Hepatocyte (in vitro differentiated cells): ENCODE data around the gene B4GALT2. TPM values are rescaled to one million over a fixed set of nuclear protein-coding genes. Genes with fewer than 3 reads are reported as not detected.

Source experiments
- DNase-seq: peaks from one replicate; pipeline ENCODE4 v3.0.0-alpha.2; 2016; ENCODE audit warnings: low spot score
- H2AFZ ChIP-seq: fragments of 200-600 bp; sonication (generic); 2 replicates; pipeline ENCODE4 v1.6.0; 2016; ENCODE audit warnings: antibody characterized with exemption, mild to moderate bottlenecking
- H3K27ac ChIP-seq: fragments of 200-600 bp; sonication (generic); 2 replicates; pipeline ENCODE4 v1.5.1; 2016; ENCODE audit warnings: mild to moderate bottlenecking
- H3K27me3 ChIP-seq: fragments of 200-600 bp; sonication (generic); 2 replicates; pipeline ENCODE4 v1.6.1; 2016
- H3K36me3 ChIP-seq: fragments of 200-600 bp; sonication (generic); replicated peaks from 2 replicates; pipeline ENCODE4 v1.5.1; 2016; ENCODE audit warnings: low read depth; ENCODE audit not compliant: insufficient read depth
- H3K4me1 ChIP-seq: fragments of 200-600 bp; sonication (generic); 2 replicates; pipeline ENCODE4 v1.5.1; 2016; ENCODE audit warnings: mild to moderate bottlenecking, moderate library complexity; ENCODE audit not compliant: insufficient read depth
- H3K4me2 ChIP-seq: fragments of 200-600 bp; sonication (generic); 2 replicates; pipeline ENCODE4 v1.6.0; 2016
- H3K4me3 ChIP-seq: fragments of 200-600 bp; sonication (generic); 2 replicates; pipeline ENCODE4 v1.5.1; 2016; ENCODE audit warnings: mild to moderate bottlenecking
- H3K79me2 ChIP-seq: fragments of 200-600 bp; sonication (generic); 2 replicates; pipeline ENCODE4 v1.6.0; 2017; ENCODE audit warnings: mild to moderate bottlenecking
- H3K9me2 ChIP-seq: fragments of 200-600 bp; sonication (generic); replicated peaks from 2 replicates; pipeline ENCODE4 v1.6.0; 2017; ENCODE audit warnings: mild to moderate bottlenecking; ENCODE audit not compliant: insufficient read depth
- H3K9me3 ChIP-seq: fragments of 200-600 bp; sonication (generic); 2 replicates; pipeline ENCODE4 v1.5.1; 2016; ENCODE audit warnings: low read depth, mild to moderate bottlenecking
- H4K20me1 ChIP-seq: fragments of 200-600 bp; sonication (generic); 2 replicates; pipeline ENCODE4 v1.6.0; 2016; ENCODE audit warnings: mild to moderate bottlenecking; ENCODE audit not compliant: insufficient read depth, poor library complexity, severe bottlenecking
- EZH2 ChIP-seq: fragments of 200-600 bp; sonication (generic); IDR thresholded peaks from 2 replicates; pipeline ENCODE4 v1.6.1; 2016; ENCODE audit warnings: antibody characterized with exemption, mild to moderate bottlenecking, borderline replicate concordance
- EZH2phosphoT487 ChIP-seq: fragments of 200-600 bp; sonication (generic); IDR thresholded peaks from one replicate; pipeline ENCODE4 v1.6.1; 2018; ENCODE audit warnings: antibody characterized with exemption, mild to moderate bottlenecking, low read depth, moderate library complexity; ENCODE audit not compliant: unreplicated experiment, severe bottlenecking
- WGBS: methylation state at CpG from one replicate; pipeline ENCODE4 v1.1.6; 2016; ENCODE audit warnings: low lambda C conversion rate; ENCODE audit errors: missing lambda C conversion rate; 5-methylcytosine and 5-hydroxymethylcytosine counted together
- polyA plus RNA-seq: library from polyadenylated mRNA; unstranded; fragments of >200 nt; fragmentation: Nextera tagmentation; extraction: Ambion mirVana; gene quantifications from 2 replicates; pipeline ENCODE4 v1.2.1, GENCODE V29; 2016
- total RNA-seq: library from RNA; depleted of rRNA; stranded (reverse); fragments of >200 nt; gene quantifications from 2 replicates; pipeline ENCODE4 v1.2.3, GENCODE V29; 2014
- TF ChIP-seq, protein P1 (sequence below): fragments of 200-600 bp; sonication (generic); IDR thresholded peaks from 2 replicates; pipeline ENCODE4 v1.5.1; 2016; ENCODE audit warnings: antibody characterized with exemption, mild to moderate bottlenecking; ENCODE audit not compliant: poor library complexity

B4GALT2 gene
- total and polyA plus RNA-seq, 2 experiments from 2014 or later: 48.2 to 68.8 TPM

DNA sequence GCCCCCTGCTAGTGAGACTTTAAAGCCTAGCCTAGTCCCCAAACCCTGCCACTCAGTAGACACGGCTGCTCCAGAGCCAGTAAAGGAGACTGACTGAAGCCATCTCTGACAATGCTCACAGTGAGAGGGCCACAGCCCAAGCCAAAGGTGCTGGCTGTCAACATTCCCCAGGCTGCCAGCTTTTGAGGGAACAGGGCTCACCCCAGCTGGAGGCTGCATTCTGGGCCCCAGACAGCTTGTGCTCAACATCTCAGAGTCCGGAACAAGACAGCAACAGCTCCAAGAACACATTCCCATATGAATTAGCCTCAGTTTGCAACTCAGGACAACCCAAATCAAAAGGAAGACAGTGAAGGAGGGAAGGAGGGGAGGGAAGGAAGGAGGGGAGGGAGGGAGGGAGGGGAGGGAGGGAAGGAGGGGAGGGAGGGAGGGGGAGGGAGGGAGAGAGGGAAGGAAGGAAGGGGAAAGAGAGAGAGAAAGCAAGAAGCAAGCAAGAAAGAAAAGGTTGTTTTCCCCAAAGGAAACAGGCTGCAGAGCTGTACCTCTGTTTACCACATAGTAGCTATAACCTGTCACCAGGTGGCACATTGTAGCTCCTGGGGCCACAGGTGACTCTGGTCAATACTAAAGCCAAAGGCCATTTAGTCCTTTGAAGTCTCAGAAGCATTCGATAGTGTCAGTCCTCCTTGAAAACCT, 40.0 kb upstream of the B4GALT2 start:
- Histone ChIP-seq H3K27ac (no peak overlapping the region), H3K79me2 (no peaks in the 10 kb centered on the region), H3K4me3 (no peak overlapping the region), H3K27me3 (peaks cover 5% of the 10 kb centered on the region), H3K4me1 (peaks cover 13% of the 10 kb centered on the region), H3K9me2 (no peaks in the 10 kb centered on the region), H3K4me2 (no peak overlapping the region), H3K9me3 (no peaks in the 10 kb centered on the region), H2AFZ (no peak overlapping the region), H4K20me1 (no peaks in the 10 kb centered on the region), H3K36me3 (no peaks in the 10 kb centered on the region)
- DNase-seq: no peak
- 62% methylated on average over 3 of the region's 3 CpGs for WGBS
- TF ChIP-seq EZH2: no peak
- TF ChIP-seq, protein P1, sequence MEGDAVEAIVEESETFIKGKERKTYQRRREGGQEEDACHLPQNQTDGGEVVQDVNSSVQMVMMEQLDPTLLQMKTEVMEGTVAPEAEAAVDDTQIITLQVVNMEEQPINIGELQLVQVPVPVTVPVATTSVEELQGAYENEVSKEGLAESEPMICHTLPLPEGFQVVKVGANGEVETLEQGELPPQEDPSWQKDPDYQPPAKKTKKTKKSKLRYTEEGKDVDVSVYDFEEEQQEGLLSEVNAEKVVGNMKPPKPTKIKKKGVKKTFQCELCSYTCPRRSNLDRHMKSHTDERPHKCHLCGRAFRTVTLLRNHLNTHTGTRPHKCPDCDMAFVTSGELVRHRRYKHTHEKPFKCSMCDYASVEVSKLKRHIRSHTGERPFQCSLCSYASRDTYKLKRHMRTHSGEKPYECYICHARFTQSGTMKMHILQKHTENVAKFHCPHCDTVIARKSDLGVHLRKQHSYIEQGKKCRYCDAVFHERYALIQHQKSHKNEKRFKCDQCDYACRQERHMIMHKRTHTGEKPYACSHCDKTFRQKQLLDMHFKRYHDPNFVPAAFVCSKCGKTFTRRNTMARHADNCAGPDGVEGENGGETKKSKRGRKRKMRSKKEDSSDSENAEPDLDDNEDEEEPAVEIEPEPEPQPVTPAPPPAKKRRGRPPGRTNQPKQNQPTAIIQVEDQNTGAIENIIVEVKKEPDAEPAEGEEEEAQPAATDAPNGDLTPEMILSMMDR: no peak
- no peak for TF ChIP-seq EZH2phosphoT487

- Histone ChIP-seq H3K9me2 (no peaks in the 10 kb centered on the region), H3K27me3 (no peaks in the 10 kb centered on the region), H2AFZ (no peak overlapping the region), H3K4me3 (no peak overlapping the region), H3K79me2 (peaks cover 5% of the 10 kb centered on the region), H3K4me2 (no peak overlapping the region), H3K27ac (no peak overlapping the region), H3K4me1 (peaks cover 1% of the 10 kb centered on the region), H3K9me3 (no peaks in the 10 kb centered on the region), H3K36me3 (no peaks in the 10 kb centered on the region), H4K20me1 (no peaks in the 10 kb centered on the region)
- WGBS: 91% methylated on average over 3 of the region's 3 CpGs
- TF ChIP-seq, protein P1: no peak
- no peak for TF ChIP-seq EZH2phosphoT487
- no peak for TF ChIP-seq EZH2
- no peak for DNase-seq
Observed at GRCh38 chr1:43942411-43942810, 36.6 kb upstream of the B4GALT2 start.

DNA sequence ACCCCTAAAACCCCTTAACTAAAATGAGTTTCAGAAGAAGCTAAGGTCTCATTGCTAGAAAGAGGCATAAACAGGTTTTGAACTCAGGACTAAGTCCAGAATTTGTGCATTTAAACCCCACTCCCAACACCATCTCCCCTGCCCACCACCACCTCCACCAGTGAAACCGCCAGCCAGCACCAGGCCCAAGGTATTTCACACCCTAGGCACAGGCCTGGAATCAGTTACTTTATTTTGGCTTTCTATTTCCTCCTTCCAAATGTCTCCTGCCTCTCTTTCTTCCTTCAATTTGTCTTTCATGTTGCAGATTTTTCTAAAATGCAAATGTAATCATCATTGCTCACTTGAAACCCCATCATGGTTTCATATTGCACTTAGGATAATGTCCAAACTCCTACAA, 34.1 kb upstream of the B4GALT2 start:
- Histone ChIP-seq H3K4me2 (no peak overlapping the region), H3K27ac (peak overlapping the region; percentile 97), H3K4me3 (no peak overlapping the region), H3K27me3 (no peaks in the 10 kb centered on the region), H3K4me1 (peaks cover 11% of the 10 kb centered on the region), H2AFZ (no peak overlapping the region), H3K79me2 (peaks cover 21% of the 10 kb centered on the region), H4K20me1 (no peaks in the 10 kb centered on the region), H3K9me2 (no peaks in the 10 kb centered on the region), H3K36me3 (no peaks in the 10 kb centered on the region), H3K9me3 (no peaks in the 10 kb centered on the region)
- DNase-seq: no peak
- WGBS: 95% methylated on average over 1 of the region's 1 CpG
- TF ChIP-seq EZH2 (no peak), EZH2phosphoT487 (no peak)
- TF ChIP-seq, protein P1: no peak
